Mesenchymal stem cell (in vitro differentiated cells and primary cell): ENCODE results near the gene NQO1.

Source experiments
- DNase-seq: peaks from one replicate; pipeline ENCODE4 v3.0.0-alpha.2; 2013
- H2AFZ ChIP-seq: one replicate; pipeline ENCODE4 v1.6.1; 2013; ENCODE audit warnings: low read depth, mild to moderate bottlenecking, control low read depth, inconsistent platforms, low read length, moderate library complexity
- H2AK5ac ChIP-seq: 2 replicates; pipeline ENCODE4 v1.6.1; 2013; ENCODE audit warnings: low read length, moderate library complexity, mild to moderate bottlenecking, inconsistent platforms; ENCODE audit not compliant: severe bottlenecking
- H2BK120ac ChIP-seq: one replicate; pipeline ENCODE4 v1.6.1; 2013; ENCODE audit warnings: low read depth, mild to moderate bottlenecking, inconsistent platforms, low read length, moderate library complexity
- H2BK12ac ChIP-seq, 2 experiments: one replicate each; pipeline ENCODE4 v1.6.1; 2013; ENCODE audit warnings: inconsistent platforms in 2 of 2, low read length in 2 of 2, mild to moderate bottlenecking in 2 of 2, moderate library complexity in 2 of 2, control low read depth in 1 of 2
- H2BK15ac ChIP-seq: one replicate; pipeline ENCODE4 v1.6.1; 2013; ENCODE audit warnings: mild to moderate bottlenecking, low read depth, inconsistent platforms; ENCODE audit not compliant: poor library complexity, severe bottlenecking
- H2BK5ac ChIP-seq: 2 replicates; pipeline ENCODE4 v1.6.1; 2013; ENCODE audit warnings: low read depth, mild to moderate bottlenecking, low read length, control low read depth, inconsistent platforms; ENCODE audit not compliant: poor library complexity, severe bottlenecking
- H3K14ac ChIP-seq, 2 experiments: one replicate each; pipeline ENCODE4 v1.6.1; 2013; ENCODE audit warnings: inconsistent platforms in 2 of 2, low read length in 2 of 2, control low read depth in 1 of 2, mild to moderate bottlenecking in 1 of 2, moderate library complexity in 1 of 2
- H3K18ac ChIP-seq, 2 experiments: one replicate each; pipeline ENCODE4 v1.6.1; 2013; ENCODE audit warnings: inconsistent platforms in 2 of 2, low read length in 2 of 2, control low read depth in 1 of 2, low read depth in 1 of 2, mild to moderate bottlenecking in 1 of 2
- H3K23ac ChIP-seq, 2 experiments: one replicate each; pipeline ENCODE4 v1.6.1; 2013; ENCODE audit warnings: inconsistent platforms in 2 of 2, low read length in 2 of 2, mild to moderate bottlenecking in 2 of 2, moderate library complexity in 2 of 2, control low read depth in 1 of 2
- H3K27ac ChIP-seq: 2 replicates; pipeline ENCODE4 v1.5.1; 2013; ENCODE audit warnings: mild to moderate bottlenecking, moderate library complexity, low read length, control low read depth, inconsistent platforms; ENCODE audit not compliant: poor library complexity, severe bottlenecking
- H3K27me3 ChIP-seq, 2 experiments: 2 replicates each; pipeline versions ENCODE4 v1.6.1 to v1.7.0; 2013; ENCODE audit warnings: low read length in 2 of 2, mild to moderate bottlenecking in 2 of 2, moderate library complexity in 2 of 2, control low read depth in 1 of 2, inconsistent platforms in 1 of 2; ENCODE audit not compliant: control insufficient read depth in 1 of 2, insufficient read depth in 1 of 2
- H3K36me3 ChIP-seq, 2 experiments: 2 replicates each; pipeline versions ENCODE4 v1.6.1 to v1.7.0; 2013; ENCODE audit warnings: low read length in 2 of 2, control low read depth in 1 of 2, inconsistent platforms in 1 of 2, low read depth in 1 of 2, mild to moderate bottlenecking in 1 of 2; ENCODE audit not compliant: insufficient read depth in 2 of 2, control insufficient read depth in 1 of 2
- H3K4ac ChIP-seq, 2 experiments: one replicate each; pipeline ENCODE4 v1.6.1; 2013; ENCODE audit warnings: inconsistent platforms in 2 of 2, low read length in 2 of 2, mild to moderate bottlenecking in 2 of 2, moderate library complexity in 2 of 2, control low read depth in 1 of 2, low read depth in 1 of 2
- H3K4me1 ChIP-seq: 2 replicates; pipeline ENCODE4 v1.6.1; 2013; ENCODE audit warnings: low read depth, low read length, control low read depth; ENCODE audit not compliant: control insufficient read depth, insufficient read depth
- H3K4me2 ChIP-seq: 2 replicates; pipeline ENCODE4 v1.6.1; 2013; ENCODE audit warnings: low read length, mild to moderate bottlenecking, inconsistent platforms; ENCODE audit not compliant: poor library complexity, severe bottlenecking
- H3K4me3 ChIP-seq, 2 experiments: 2 replicates each; pipeline versions ENCODE4 v1.5.1 to v1.7.0; 2013; ENCODE audit warnings: low read length in 2 of 2, mild to moderate bottlenecking in 2 of 2, control low read depth in 1 of 2, low read depth in 1 of 2; ENCODE audit not compliant: insufficient read depth in 1 of 2
- H3K79me1 ChIP-seq: replicated peaks from 2 replicates; pipeline ENCODE4 v1.6.1; 2013; ENCODE audit warnings: mild to moderate bottlenecking, control low read depth, low read length, inconsistent platforms; ENCODE audit not compliant: poor library complexity, severe bottlenecking
- H3K9ac ChIP-seq: 2 replicates; pipeline ENCODE4 v1.7.0; 2013; ENCODE audit warnings: mild to moderate bottlenecking, low read length, moderate library complexity
- H3K9me3 ChIP-seq: 2 replicates; pipeline ENCODE4 v1.7.0; 2013; ENCODE audit warnings: mild to moderate bottlenecking, low read length; ENCODE audit not compliant: control insufficient read depth
- H4K8ac ChIP-seq: one replicate; pipeline ENCODE4 v1.6.1; 2013; ENCODE audit warnings: inconsistent platforms, mild to moderate bottlenecking, low read length, moderate library complexity
- H4K91ac ChIP-seq: one replicate; pipeline ENCODE4 v1.6.1; 2013; ENCODE audit warnings: mild to moderate bottlenecking, low read length, inconsistent platforms
- whole genome bisulfite sequencing: methylation state at CpG from one replicate; pipeline ENCODE4 v1.1.7; 2013; ENCODE audit warnings: mixed read lengths; 5-methylcytosine and 5-hydroxymethylcytosine counted together

NQO1 gene

GRCh38 chr16:69672998-69673713 is 53.2 kb downstream of the NQO1 start:
- no CpG with 5 or more reads among the region's 3 CpGs for WGBS
- no peak overlapping the region for H2BK120ac ChIP-seq
- H3K4ac ChIP-seq, result no peak overlapping the region
- no peak overlapping the region for H2AK5ac ChIP-seq
- peaks cover 7% of the 10 kb centered on the region for H3K79me1 ChIP-seq
- no peak overlapping the region for H2BK5ac ChIP-seq
- no peak overlapping the region for H3K9ac ChIP-seq
- no peak overlapping the region for H2BK15ac ChIP-seq
- H4K91ac ChIP-seq, result no peak overlapping the region
- no peak overlapping the region for H3K4me3 ChIP-seq
- peaks cover 1% of the 10 kb centered on the region for H3K4me1 ChIP-seq
- no peak overlapping the region for H3K23ac ChIP-seq
- H3K36me3 ChIP-seq, result peaks cover 25 to 93% of the 10 kb centered on the region in 2 experiments
- H3K27me3 ChIP-seq, result no peaks in the 10 kb centered on the region
- H3K14ac ChIP-seq, result no peak overlapping the region
- no peak overlapping the region for H2BK12ac ChIP-seq
- no peak overlapping the region for H3K27ac ChIP-seq
- H3K9me3 ChIP-seq, result no peaks in the 10 kb centered on the region
- H4K8ac ChIP-seq, result no peak overlapping the region
- H2AFZ ChIP-seq, result no peak overlapping the region
- no peak overlapping the region for H3K18ac ChIP-seq
- H3K4me2 ChIP-seq, result no peak overlapping the region
- no peak for DNase-seq

- Histone ChIP-seq H2AFZ (no peak overlapping the region), H3K4me1 (peaks cover 1% of the 10 kb centered on the region), H3K9ac (no peak overlapping the region), H2BK120ac (no peak overlapping the region), H2AK5ac (no peak overlapping the region), H3K4ac (no peak overlapping the region), H3K27me3 (no peaks in the 10 kb centered on the region), H3K9me3 (no peaks in the 10 kb centered on the region), H3K23ac (no peak overlapping the region), H3K79me1 (peaks cover 9% of the 10 kb centered on the region), H2BK15ac (no peak overlapping the region), H4K8ac (no peak overlapping the region), H3K27ac (no peak overlapping the region), H3K36me3 (peaks cover 23 to 88% of the 10 kb centered on the region in 2 experiments), H3K18ac (no peak overlapping the region), H3K4me3 (no peak overlapping the region), H3K4me2 (no peak overlapping the region), H4K91ac (no peak overlapping the region), H2BK12ac (no peak overlapping the region), H3K14ac (no peak overlapping the region), H2BK5ac (no peak overlapping the region)
- no CpG with 5 or more reads among the region's 2 CpGs for WGBS
- no peak for DNase-seq
These were observed 53.9 kb downstream of the NQO1 start for GRCh38 chr16:69672315-69672997.

- Histone ChIP-seq H2BK5ac (no peak overlapping the region), H2BK12ac (no peak overlapping the region), H3K4me3 (no peak overlapping the region), H2AFZ (no peak overlapping the region), H3K9me3 (no peaks in the 10 kb centered on the region), H2BK120ac (no peak overlapping the region), H3K4ac (no peak overlapping the region), H2BK15ac (no peak overlapping the region), H4K91ac (no peak overlapping the region), H4K8ac (no peak overlapping the region), H3K4me2 (no peak overlapping the region), H3K18ac (no peak overlapping the region), H3K9ac (no peak overlapping the region), H3K27ac (no peak overlapping the region), H3K4me1 (peaks cover 1% of the 10 kb centered on the region), H2AK5ac (no peak overlapping the region), H3K36me3 (peaks cover 22 to 65% of the 10 kb centered on the region in 2 experiments), H3K23ac (no peak overlapping the region), H3K79me1 (peaks cover 9% of the 10 kb centered on the region), H3K14ac (no peak overlapping the region), H3K27me3 (no peaks in the 10 kb centered on the region)
- WGBS, result 100% methylated on average over 1 of the region's 1 CpG
- no peak for DNase-seq
These were observed 56.8 kb downstream of the NQO1 start for GRCh38 chr16:69669577-69669976.

GRCh38 chr16:69663846-69664245 is 62.5 kb downstream of the NQO1 start:
- H3K9me3 ChIP-seq, result no peaks in the 10 kb centered on the region
- no peak overlapping the region for H2AFZ ChIP-seq
- no peaks in the 10 kb centered on the region for H3K27me3 ChIP-seq
- H3K4me1 ChIP-seq, result no peaks in the 10 kb centered on the region
- no peak overlapping the region for H2BK15ac ChIP-seq
- no peak overlapping the region for H2AK5ac ChIP-seq
- H4K8ac ChIP-seq, result no peak overlapping the region
- H3K27ac ChIP-seq, result no peak overlapping the region
- no peak overlapping the region for H3K14ac ChIP-seq
- no peak overlapping the region for H3K4me2 ChIP-seq
- no peak overlapping the region for H4K91ac ChIP-seq
- no peak overlapping the region for H2BK12ac ChIP-seq
- no peak for DNase-seq
- no peak overlapping the region for H3K9ac ChIP-seq
- H3K18ac ChIP-seq, result no peak overlapping the region
- H3K79me1 ChIP-seq, result peaks cover 4% of the 10 kb centered on the region
- H3K36me3 ChIP-seq, result peaks cover 24 to 61% of the 10 kb centered on the region in 2 experiments
- H3K4ac ChIP-seq, result no peak overlapping the region
- H3K4me3 ChIP-seq, result no peak overlapping the region
- H2BK5ac ChIP-seq, result no peak overlapping the region
- H2BK120ac ChIP-seq, result no peak overlapping the region
- no peak overlapping the region for H3K23ac ChIP-seq
